A549 (cell line): ENCODE measurements around the gene APOBEC3C. TPM values are rescaled to one million over a fixed set of nuclear protein-coding genes. Genes with fewer than 3 reads are reported as not detected.
"Not testable (repeated sequence)": the region's sequence is repeated elsewhere in the genome, so short reads cannot be mapped to it uniquely, and the experiment has no call there.

Experiments used
- ATAC-seq, 2 experiments: fragments of 200-7000 bp in 1 of 2; fragments of >200 bp in 1 of 2; cut with Nextera tagmentation in 1 of 2; cut with Tn5 transposase in 1 of 2; 3 replicates each; pipeline versions ENCODE4 v1.8.0 to v1.9.1; 2018 to 2020; ENCODE audit warnings: mild to moderate bottlenecking in 1 of 2, moderate library complexity in 1 of 2
- CTCF ChIA-PET: fragments of 300-600 bp; sonication (Branson Sonifier 250); formaldehyde crosslinking; extraction: SDS; loops from one replicate; lab custom pipeline; 2021; ENCODE audit warnings: antibody characterized with exemption, inconsistent platforms; lab: Yijun Ruan, JAX
- POLR2A ChIA-PET: fragments of 350-600 bp; formaldehyde crosslinking; extraction: SDS; loops from one replicate; lab custom pipeline; 2021; ENCODE audit warnings: antibody characterized with exemption, inconsistent platforms; lab: Yijun Ruan, JAX
- DNase-seq, 2 experiments: peaks; one replicate each; pipeline versions ENCODE4 v3.0.0 to v3.0.0-alpha.2; 2011 to 2016; ENCODE audit warnings: low read depth in 1 of 2, low spot score in 1 of 2
- FAIRE-seq: peaks from 2 replicates; lab custom pipeline; 2011; peaks lifted over from hg19 to GRCh38; lab: Jason Lieb, UNC
- H3K27ac ChIP-seq, 2 experiments: fragments of >200 bp; sonication (Bioruptor Twin); formaldehyde crosslinking; 3 replicates each; pipeline ENCODE4 v1.5.1; 2016 to 2017
- H3K4me1 ChIP-seq: fragments of >200 bp; sonication (Bioruptor Twin); formaldehyde crosslinking; 3 replicates; pipeline ENCODE4 v1.6.1; 2016
- H3K4me2 ChIP-seq: fragments of >200 bp; sonication (Bioruptor Twin); formaldehyde crosslinking; 3 replicates; pipeline ENCODE4 v1.6.1; 2016
- H3K4me3 ChIP-seq: fragments of >200 bp; sonication (Bioruptor Twin); formaldehyde crosslinking; 3 replicates; pipeline ENCODE4 v1.5.1; 2016
- H3K9me3 ChIP-seq: fragments of >200 bp; sonication (Bioruptor Twin); formaldehyde crosslinking; 3 replicates; pipeline ENCODE4 v1.6.1; 2016
- BHLHE40 ChIP-seq: IDR thresholded peaks from 2 replicates; pipeline ENCODE4 v1.6.1; 2012; ENCODE audit warnings: low read depth, low read length, inconsistent platforms
- CBX2 ChIP-seq: fragments of 200-600 bp; sonication (generic); IDR thresholded peaks from 2 replicates; pipeline ENCODE4 v1.6.1; 2016; ENCODE audit warnings: low read depth, mild to moderate bottlenecking, borderline replicate concordance
- CHD2 ChIP-seq: fragments of 150-350 bp; IDR thresholded peaks from 2 replicates; pipeline ENCODE4 v1.6.1; 2014; ENCODE audit warnings: low read length; ENCODE audit not compliant: partially characterized antibody
- EHF ChIP-seq: fragments of 250-450 bp; sonication (Bioruptor Pico); IDR thresholded peaks from 2 replicates; pipeline ENCODE4 v1.5.0; 2020; ENCODE audit warnings: mild to moderate bottlenecking
- EP300 ChIP-seq, 2 experiments: fragments of >200 bp; sonication (Bioruptor Twin); formaldehyde crosslinking; IDR thresholded peaks; 2 replicates in 1 of 2; 3 replicates in 1 of 2; pipeline ENCODE4 v1.6.1; 2016 to 2017
- FOSL2 ChIP-seq, 2 experiments: fragments of 450-650 bp in 1 of 2; fragments of >200 bp in 1 of 2; sonication (Bioruptor Twin) in 1 of 2; formaldehyde crosslinking; IDR thresholded peaks; 2 replicates each; pipeline versions ENCODE4 v1.5.0 to v1.6.1; 2016 to 2020; ENCODE audit warnings: mild to moderate bottlenecking in 1 of 2, moderate library complexity in 1 of 2
- HDAC2 ChIP-seq: fragments of 200-600 bp; sonication (generic); IDR thresholded peaks from 2 replicates; pipeline ENCODE4 v1.6.1; 2016
- HEYL ChIP-seq: fragments of 250-450 bp; sonication (Bioruptor Pico); IDR thresholded peaks from 2 replicates; pipeline ENCODE4 v1.8.0; 2021; ENCODE audit warnings: mild to moderate bottlenecking, moderate library complexity
- HOXA7 ChIP-seq: fragments of 250-450 bp; sonication (Bioruptor Pico); IDR thresholded peaks from 2 replicates; pipeline ENCODE4 v1.5.0; 2020; ENCODE audit warnings: mild to moderate bottlenecking, moderate library complexity
- HOXB13 ChIP-seq: fragments of 250-450 bp; sonication (Bioruptor Pico); IDR thresholded peaks from 2 replicates; pipeline ENCODE4 v1.5.0; 2020; ENCODE audit warnings: low read depth, mild to moderate bottlenecking, moderate library complexity
- JUNB ChIP-seq: fragments of >200 bp; sonication (Bioruptor Twin); formaldehyde crosslinking; IDR thresholded peaks from 2 replicates; pipeline ENCODE4 v1.6.1; 2016
- KDM1A ChIP-seq: fragments of 200-600 bp; sonication (generic); IDR thresholded peaks from 2 replicates; pipeline ENCODE4 v1.6.1; 2016; ENCODE audit warnings: low read depth, mild to moderate bottlenecking
- MAZ ChIP-seq: fragments of 150-350 bp; IDR thresholded peaks from 2 replicates; pipeline ENCODE4 v1.6.1; 2014; ENCODE audit warnings: antibody characterized with exemption, low read depth, low read length, borderline replicate concordance
- NFE2L2 ChIP-seq: fragments of 150-350 bp; conservative IDR thresholded peaks from 2 replicates; pipeline ENCODE4 v1.6.1; 2014; ENCODE audit warnings: low read length
- PHF8 ChIP-seq: fragments of 200-600 bp; sonication (generic); IDR thresholded peaks from 2 replicates; pipeline ENCODE4 v1.6.1; 2016; ENCODE audit warnings: low read depth, mild to moderate bottlenecking, antibody characterized with exemption, moderate library complexity, borderline replicate concordance
- RAD21 ChIP-seq, 2 experiments: fragments of >200 bp in 1 of 2; sonication (Bioruptor Twin) in 1 of 2; formaldehyde crosslinking in 1 of 2; IDR thresholded peaks in 1 of 2; conservative IDR thresholded peaks in 1 of 2; 2 replicates in 1 of 2; 3 replicates in 1 of 2; pipeline ENCODE4 v1.6.1; 2012 to 2018; ENCODE audit warnings: inconsistent platforms in 1 of 2
- RARB ChIP-seq: fragments of 250-450 bp; sonication (Bioruptor Pico); IDR thresholded peaks from 2 replicates; pipeline ENCODE4 v1.8.0; 2021; ENCODE audit warnings: mild to moderate bottlenecking, moderate library complexity
- TP53 ChIP-seq: fragments of 250-450 bp; sonication (Bioruptor Pico); IDR thresholded peaks from 2 replicates; pipeline ENCODE4 v1.5.0; 2021; ENCODE audit warnings: mild to moderate bottlenecking, moderate library complexity
- WGBS: methylation state at CpG from one replicate; pipeline ENCODE4 v1.1.6; 2017; ENCODE audit errors: missing lambda C conversion rate; 5-methylcytosine and 5-hydroxymethylcytosine counted together
- polyA plus RNA-seq, 4 experiments: library from polyadenylated mRNA; depleted of rRNA in 3 of 4; stranded (reverse); fragments of >200 nt; fragmentation: RNase III in 1 of 4; extraction: RNeasy Plus Mini Kit Qiagen cat#74134 plus additional on column Dnase treatment in 1 of 4; gene quantifications; 2 replicates in 3 of 4; 3 replicates in 1 of 4; pipeline ENCODE4 v1.2.3, GENCODE V29; 2011 to 2017
- TF ChIP-seq, protein P1 (sequence below): IDR thresholded peaks from 2 replicates; pipeline ENCODE4 v1.6.1; 2012

The APOBEC3C gene
- polyA plus RNA-seq, 2 of the 4 experiments (the other 2 are of a cell fraction) = 15.1 to 31.7 TPM

DNA sequence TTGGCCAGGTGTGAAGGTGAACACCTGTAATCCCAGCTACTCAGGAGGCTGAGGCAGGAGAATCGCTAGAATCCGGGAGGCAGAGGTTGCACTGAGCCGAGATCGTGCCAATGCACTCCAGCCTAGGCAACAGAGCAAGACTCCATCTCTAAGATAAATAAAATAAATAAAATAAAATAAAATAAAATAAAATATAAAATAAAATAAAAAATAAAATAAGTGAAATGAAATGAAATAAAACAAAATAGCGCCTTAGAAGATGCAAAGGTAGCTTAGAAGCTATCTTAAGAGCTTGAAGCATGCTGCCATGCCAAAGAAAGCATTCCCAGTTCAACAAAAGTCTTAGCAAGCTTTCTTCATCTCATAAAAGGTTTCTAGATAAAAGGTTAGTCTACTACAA is 6.9 kb upstream of the APOBEC3C start:
- no peak overlapping the region for H3K4me2 ChIP-seq
- POLR2A ChIA-PET = no interaction called here
- CTCF ChIA-PET = interaction anchor here (0.8 to 1.4 kb wide), 3 partner anchors 56 to 238 kb away, joined by 3 to 5 read pairs (median 3); no protein-coding TSS in a partner anchor
- no peak for DNase-seq
- no peak overlapping the region for H3K27ac ChIP-seq
- TF ChIP-seq HOXA7 (CRISPR knock-in tag) (no peak), NFE2L2 (no peak), CHD2 (no peak), RAD21 (conservative IDR thresholded peaks at IDR 0.05 in 1 of 2, IDR thresholded peaks at IDR 0.05 in 1 of 2) (no peak), MAZ (no peak), HOXB13 (CRISPR knock-in tag) (no peak), EP300 (IDR thresholded peaks at IDR 0.05) (no peak), EHF (no peak), HEYL (CRISPR knock-in tag) (no peak), PHF8 (no peak), RARB (CRISPR knock-in tag) (no peak), CBX2 (no peak), TP53 (CRISPR knock-in tag) (no peak)
- TF ChIP-seq, protein P1, sequence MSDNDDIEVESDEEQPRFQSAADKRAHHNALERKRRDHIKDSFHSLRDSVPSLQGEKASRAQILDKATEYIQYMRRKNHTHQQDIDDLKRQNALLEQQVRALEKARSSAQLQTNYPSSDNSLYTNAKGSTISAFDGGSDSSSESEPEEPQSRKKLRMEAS = no peak
- TF ChIP-seq, all 56 proteins: peak for 0
- WGBS = 90% methylated on average over 5 of the region's 5 CpGs
- no peaks in the 10 kb centered on the region for H3K9me3 ChIP-seq
- FAIRE-seq (no peak), ATAC-seq (no peak)
- no peak overlapping the region for H3K4me3 ChIP-seq
- peaks cover 3% of the 10 kb centered on the region; the same call in 1 of the 3 replicates for H3K4me1 ChIP-seq

- ATAC-seq, FAIRE-seq: not testable (repeated sequence)
- CTCF ChIA-PET = interaction anchor here (0.7 kb wide), 1 partner anchor 105 kb away, joined by 3 read pairs; no protein-coding TSS in a partner anchor
Measured at GRCh38 chr22:39008271-39008850, 5.7 kb upstream of the APOBEC3C start.

GRCh38 chr22:39010946-39011345 is 3.1 kb upstream of the APOBEC3C start:
- Histone ChIP-seq H3K27ac (no peak overlapping the region), H3K4me2 (no peak overlapping the region), H3K9me3 (no peaks in the 10 kb centered on the region), H3K4me1 (peaks cover 13% of the 10 kb centered on the region), H3K4me3 (no peak overlapping the region)
- 82% methylated on average over 15 of the region's 15 CpGs for WGBS
- no peak for FAIRE-seq
- ChIA-PET CTCF (no interaction called here), POLR2A (no interaction called here)
- no peak for ATAC-seq
- no peak for DNase-seq
- no peak for TF ChIP-seq RARB (CRISPR knock-in tag)
- no peak for TF ChIP-seq HOXA7 (CRISPR knock-in tag)
- no peak for TF ChIP-seq BHLHE40
- no peak for TF ChIP-seq JUNB
- TF ChIP-seq TP53 (CRISPR knock-in tag) = no peak
- no peak for TF ChIP-seq FOSL2 (IDR thresholded peaks at IDR 0.05)
- no peak for TF ChIP-seq FOSL2 (CRISPR knock-in tag; IDR thresholded peaks at IDR 0.05)
- TF ChIP-seq KDM1A = no peak
- TF ChIP-seq HDAC2 = no peak

More at GRCh38 chr22:39008271-39008850, 5.7 kb upstream of the APOBEC3C start:
- H3K4me1 ChIP-seq, POLR2A ChIA-PET, DNase-seq, H3K4me2 ChIP-seq, H3K9me3 ChIP-seq, H3K27ac ChIP-seq, H3K4me3 ChIP-seq: not testable (repeated sequence)
- 79% methylated on average over 8 of the region's 8 CpGs for WGBS
